HEK293 (cell line): ENCODE data around the gene SORCS3.

ENCODE experiments used
- CTCF ChIP-seq: fragments of 450-650 bp; formaldehyde crosslinking; IDR thresholded peaks from 2 replicates; pipeline ENCODE4 v1.5.1; 2016; ENCODE audit warnings: missing biosample characterization, missing genetic modification characterization
- ELK4 ChIP-seq: IDR thresholded peaks from 2 replicates; pipeline ENCODE4 v1.6.1; 2011; ENCODE audit warnings: mild to moderate bottlenecking, low read depth, low read length, borderline replicate concordance
- MYNN ChIP-seq: fragments of 450-650 bp; formaldehyde crosslinking; IDR thresholded peaks from 2 replicates; pipeline ENCODE4 v1.5.1; 2016; ENCODE audit warnings: missing biosample characterization, missing genetic modification characterization, borderline replicate concordance
- PRDM1 ChIP-seq: fragments of 450-650 bp; formaldehyde crosslinking; IDR thresholded peaks from 2 replicates; pipeline ENCODE4; 2016; ENCODE audit warnings: missing biosample characterization, missing genetic modification characterization
- TRIM28 ChIP-seq: IDR thresholded peaks from 2 replicates; pipeline ENCODE4 v1.6.1; 2011; ENCODE audit warnings: low read length, control low read depth, borderline replicate concordance
- ZBTB44 ChIP-seq: fragments of 450-650 bp; IDR thresholded peaks from 2 replicates; pipeline ENCODE4 v1.5.1; 2018; ENCODE audit warnings: missing biosample characterization, mild to moderate bottlenecking, missing genetic modification characterization
- ZNF114 ChIP-seq: fragments of 450-650 bp; formaldehyde crosslinking; IDR thresholded peaks from 2 replicates; pipeline ENCODE4 v1.5.0; 2017; ENCODE audit warnings: missing biosample characterization, missing genetic modification characterization
- ZNF292 ChIP-seq: fragments of 450-650 bp; formaldehyde crosslinking; IDR thresholded peaks from 2 replicates; pipeline ENCODE4 v1.5.1; 2016; ENCODE audit warnings: low read depth, missing biosample characterization, missing genetic modification characterization, borderline replicate concordance
- ZNF473 ChIP-seq: fragments of 450-650 bp; formaldehyde crosslinking; IDR thresholded peaks from 2 replicates; pipeline ENCODE4 v1.5.1; 2017; ENCODE audit warnings: missing biosample characterization, missing genetic modification characterization
- ZNF514 ChIP-seq: fragments of 450-650 bp; formaldehyde crosslinking; IDR thresholded peaks from 2 replicates; pipeline ENCODE4 v1.5.1; 2016; ENCODE audit warnings: missing biosample characterization, missing genetic modification characterization
- ZNF629 ChIP-seq: fragments of 450-650 bp; formaldehyde crosslinking; IDR thresholded peaks from 2 replicates; pipeline ENCODE4 v1.5.1; 2017; ENCODE audit warnings: missing biosample characterization, missing genetic modification characterization

- no peak for TF ChIP-seq ZNF629 (tag by site-specific recombination)
- no peak for TF ChIP-seq PRDM1 (tag by site-specific recombination)
- TF ChIP-seq ZNF473 = no peak
- no peak for TF ChIP-seq CTCF (tag by site-specific recombination)
- no peak for TF ChIP-seq ZNF514 (tag by site-specific recombination)
- TF ChIP-seq ELK4 = no peak
- no peak for TF ChIP-seq ZNF114 (tag by site-specific recombination)
- TF ChIP-seq ZBTB44 (tag by site-specific recombination) = no peak
- TF ChIP-seq ZNF292 (tag by site-specific recombination) = no peak
- no peak for TF ChIP-seq TRIM28
- TF ChIP-seq MYNN = no peak
These were observed 27.7 kb upstream of the SORCS3 start for GRCh38 chr10:104613406-104613805.
